Suprapubic skin (tissue), 4 donors: ENCODE data around the gene COL20A1.

Source experiments
- EP300 ChIP-seq: sonication (generic); formaldehyde crosslinking; IDR thresholded peaks from one replicate; pipeline ENCODE4 v1.6.1; 2017; ENCODE audit warnings: antibody characterized with exemption
- POLR2A ChIP-seq, 2 donors: fragments of 450-650 bp; IDR thresholded peaks; one replicate each; pipeline ENCODE4 v1.6.1; 2017; ENCODE audit warnings: antibody characterized with exemption in 2 of 2, mild to moderate bottlenecking in 2 of 2, moderate library complexity in 2 of 2
- POLR2AphosphoS5 ChIP-seq, 3 donors: sonication (generic); formaldehyde crosslinking; IDR thresholded peaks; one replicate each; pipeline ENCODE4 v1.6.1; 2017; ENCODE audit warnings: antibody characterized with exemption in 3 of 3
- TF ChIP-seq, protein P1 (sequence below), 2 donors: fragments of 200-600 bp in 1 of 2; fragments of 450-650 bp in 1 of 2; sonication (generic) in 1 of 2; IDR thresholded peaks; one replicate each; pipeline ENCODE4 v1.5.1; 2016 to 2019; ENCODE audit warnings: antibody characterized with exemption in 2 of 2, mild to moderate bottlenecking in 1 of 2, moderate library complexity in 1 of 2

DNA sequence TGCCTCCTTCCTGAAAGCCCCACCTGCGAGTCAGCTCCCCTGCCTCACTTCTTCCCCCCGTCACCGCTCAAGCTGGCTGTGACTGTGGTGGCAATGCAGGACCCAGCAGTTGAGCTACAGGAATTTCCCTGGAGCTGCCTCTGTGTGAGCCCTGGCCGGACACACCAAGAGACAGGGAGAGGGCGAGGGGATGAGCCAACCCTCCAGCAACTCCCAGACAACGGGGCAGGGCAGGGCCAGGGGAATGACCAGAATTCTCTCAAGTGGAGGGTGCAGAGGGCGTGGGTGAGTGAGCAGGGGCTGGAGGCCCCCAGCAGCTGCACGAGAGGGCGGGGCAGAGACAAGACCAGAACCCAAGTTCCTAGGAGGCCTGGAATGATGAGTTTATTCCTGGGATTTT, 25.3 kb upstream of the COL20A1 start:
- TF ChIP-seq POLR2AphosphoS5 (IDR thresholded peaks at IDR 0.05) (no peak), POLR2A (IDR thresholded peaks at IDR 0.05) (no peak), EP300 (no peak)
- TF ChIP-seq, protein P1, sequence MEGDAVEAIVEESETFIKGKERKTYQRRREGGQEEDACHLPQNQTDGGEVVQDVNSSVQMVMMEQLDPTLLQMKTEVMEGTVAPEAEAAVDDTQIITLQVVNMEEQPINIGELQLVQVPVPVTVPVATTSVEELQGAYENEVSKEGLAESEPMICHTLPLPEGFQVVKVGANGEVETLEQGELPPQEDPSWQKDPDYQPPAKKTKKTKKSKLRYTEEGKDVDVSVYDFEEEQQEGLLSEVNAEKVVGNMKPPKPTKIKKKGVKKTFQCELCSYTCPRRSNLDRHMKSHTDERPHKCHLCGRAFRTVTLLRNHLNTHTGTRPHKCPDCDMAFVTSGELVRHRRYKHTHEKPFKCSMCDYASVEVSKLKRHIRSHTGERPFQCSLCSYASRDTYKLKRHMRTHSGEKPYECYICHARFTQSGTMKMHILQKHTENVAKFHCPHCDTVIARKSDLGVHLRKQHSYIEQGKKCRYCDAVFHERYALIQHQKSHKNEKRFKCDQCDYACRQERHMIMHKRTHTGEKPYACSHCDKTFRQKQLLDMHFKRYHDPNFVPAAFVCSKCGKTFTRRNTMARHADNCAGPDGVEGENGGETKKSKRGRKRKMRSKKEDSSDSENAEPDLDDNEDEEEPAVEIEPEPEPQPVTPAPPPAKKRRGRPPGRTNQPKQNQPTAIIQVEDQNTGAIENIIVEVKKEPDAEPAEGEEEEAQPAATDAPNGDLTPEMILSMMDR (IDR thresholded peaks at IDR 0.05) = no peak
